DOHH2 (cell line): ENCODE data around the gene SLC2A3.
"Not testable (repeated sequence)": the region's sequence is repeated elsewhere in the genome, so short reads cannot be mapped to it uniquely, and the experiment has no call there.

Experiments
- H3F3A ChIP-seq: fragments of 200-600 bp; sonication (generic), shearing (Covaris generic); 2 replicates; pipeline ENCODE4 v1.6.0; 2016; ENCODE audit warnings: antibody characterized with exemption, mild to moderate bottlenecking; ENCODE audit not compliant: control insufficient read depth, insufficient read depth
- H3K27ac ChIP-seq: fragments of 200-600 bp; sonication (generic); 2 replicates; pipeline ENCODE4 v1.5.1; 2014; ENCODE audit warnings: low read depth, mild to moderate bottlenecking, low read length, moderate library complexity
- H3K27me3 ChIP-seq: fragments of 200-600 bp; sonication (generic); 2 replicates; pipeline ENCODE4 v1.6.1; 2014; ENCODE audit warnings: mild to moderate bottlenecking, low read length, mixed read lengths; ENCODE audit not compliant: control insufficient read depth
- H3K36me3 ChIP-seq: fragments of 200-600 bp; sonication (generic); 2 replicates; pipeline ENCODE4 v1.6.1; 2014; ENCODE audit warnings: mild to moderate bottlenecking, low read length, moderate library complexity, mixed read lengths; ENCODE audit not compliant: control insufficient read depth
- H3K4me1 ChIP-seq: fragments of 200-600 bp; sonication (generic); 2 replicates; pipeline ENCODE4 v1.6.1; 2014; ENCODE audit warnings: mild to moderate bottlenecking, low read length, mixed read lengths; ENCODE audit not compliant: control insufficient read depth
- H3K4me2 ChIP-seq: fragments of 200-600 bp; sonication (generic); 2 replicates; pipeline ENCODE4 v1.6.0; 2014; ENCODE audit warnings: mild to moderate bottlenecking, low read length, moderate library complexity
- H3K4me3 ChIP-seq: fragments of 200-600 bp; sonication (generic); 2 replicates; pipeline ENCODE4 v1.5.1; 2014; ENCODE audit warnings: mild to moderate bottlenecking, low read length, mixed read lengths
- H3K79me2 ChIP-seq: fragments of 200-600 bp; sonication (generic); 2 replicates; pipeline ENCODE4 v1.6.1; 2014; ENCODE audit warnings: mild to moderate bottlenecking, low read length, mixed read lengths; ENCODE audit not compliant: control insufficient read depth
- H3K9me2 ChIP-seq: fragments of 200-600 bp; sonication (generic); replicated peaks from 2 replicates; pipeline ENCODE4 v1.6.1; 2014; ENCODE audit warnings: mild to moderate bottlenecking, low read length, mixed read lengths; ENCODE audit not compliant: control insufficient read depth
- H3K9me3 ChIP-seq: fragments of 200-600 bp; sonication (generic); 2 replicates; pipeline ENCODE4 v1.6.1; 2014; ENCODE audit warnings: antibody characterized with exemption, low read length, mixed read lengths; ENCODE audit not compliant: control insufficient read depth, insufficient read depth
- H4K20me1 ChIP-seq: fragments of 200-600 bp; sonication (generic); 2 replicates; pipeline ENCODE4 v1.6.0; 2014; ENCODE audit warnings: low read depth, mild to moderate bottlenecking, antibody characterized with exemption, low read length, moderate library complexity; ENCODE audit not compliant: control insufficient read depth, insufficient read depth
- CTCF ChIP-seq: fragments of 200-600 bp; sonication (generic); IDR thresholded peaks from one replicate; pipeline ENCODE4 v1.5.1; 2014; ENCODE audit warnings: antibody characterized with exemption, mild to moderate bottlenecking, low read depth, low read length; ENCODE audit not compliant: poor library complexity, severe bottlenecking
- EZH2phosphoT487 ChIP-seq: fragments of 200-600 bp; sonication (generic); IDR thresholded peaks from 2 replicates; pipeline ENCODE4 v1.6.1; 2017; ENCODE audit warnings: borderline replicate concordance, mild to moderate bottlenecking, antibody characterized with exemption, low read length, moderate library complexity, mixed read lengths

Gene SLC2A3

DNA sequence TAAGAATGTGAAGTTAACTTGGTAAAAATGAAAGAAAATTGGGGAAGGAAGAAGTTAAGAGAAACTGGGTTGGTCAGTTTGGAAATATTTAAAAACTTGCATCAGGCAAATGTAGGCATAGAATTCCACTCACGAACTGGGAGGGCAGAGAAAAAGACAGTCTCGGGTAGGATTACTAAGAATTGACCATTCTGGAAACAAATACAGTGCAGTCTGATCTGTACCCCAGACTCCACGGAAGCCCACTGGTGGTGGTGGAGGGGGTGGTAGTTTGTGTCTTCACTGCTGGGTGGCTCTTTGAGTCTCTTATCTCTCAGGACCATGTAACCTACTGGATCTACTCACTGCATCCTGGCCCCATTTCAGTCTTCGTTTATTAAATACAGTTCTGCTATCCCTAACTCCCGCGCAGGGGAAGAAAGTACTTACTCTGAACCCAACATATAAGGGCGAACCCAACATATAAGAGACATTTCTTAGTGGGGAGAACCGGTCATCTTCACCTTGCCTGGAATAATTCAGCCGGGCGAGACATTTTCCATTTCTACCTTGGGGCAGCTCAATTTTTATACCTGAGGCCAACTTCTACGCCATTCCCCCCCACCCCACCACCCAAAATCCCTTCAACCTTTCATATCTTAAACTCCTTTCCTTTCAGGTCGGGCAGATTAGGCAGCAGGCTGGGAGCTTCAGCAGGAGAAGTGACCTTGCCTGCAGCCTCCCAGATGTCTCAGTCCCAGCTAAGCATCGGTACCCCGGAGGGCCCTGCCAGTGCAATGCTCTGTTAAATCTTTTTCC lies 1.7 kb downstream of the SLC2A3 start:
- Histone ChIP-seq H3K9me2 (no peaks in the 10 kb centered on the region), H3K4me2 (peak overlapping the region; percentile 70), H3K4me1 (peaks cover 34% of the 10 kb centered on the region), H3K79me2 (0 out of 2 replicates have a peak, but pooled peaks cover 3% of the 10 kb centered on the region), H3K36me3 (no peaks in the 10 kb centered on the region), H4K20me1 (no peaks in the 10 kb centered on the region), H3K4me3 (peak overlapping the region; percentile 63), H3K9me3 (no peaks in the 10 kb centered on the region), H3F3A (no peaks in the 10 kb centered on the region; the same call in 1 of the 2 replicates), H3K27ac (no peak overlapping the region), H3K27me3 (no peaks in the 10 kb centered on the region)
- TF ChIP-seq EZH2phosphoT487 (no peak), CTCF (no peak)

GRCh38 chr12:7933255-7933726 lies 2.7 kb downstream of the SLC2A3 start:
- Histone ChIP-seq H4K20me1 (no peaks in the 10 kb centered on the region), H3F3A (no peaks in the 10 kb centered on the region; the same call in 1 of the 2 replicates), H3K4me2 (peak overlapping the region; percentile 70), H3K79me2 (0 out of 2 replicates have a peak, but pooled peaks cover 3% of the 10 kb centered on the region), H3K36me3 (no peaks in the 10 kb centered on the region), H3K9me3 (no peaks in the 10 kb centered on the region), H3K4me3 (peak overlapping the region; percentile 63), H3K4me1 (peaks cover 34% of the 10 kb centered on the region), H3K27me3 (no peaks in the 10 kb centered on the region), H3K27ac (peak overlapping the region; percentile 15; the same call in 1 of the 2 replicates), H3K9me2 (no peaks in the 10 kb centered on the region)
- peak; percentile 84 for TF ChIP-seq CTCF
- TF ChIP-seq EZH2phosphoT487, result no peak

DNA sequence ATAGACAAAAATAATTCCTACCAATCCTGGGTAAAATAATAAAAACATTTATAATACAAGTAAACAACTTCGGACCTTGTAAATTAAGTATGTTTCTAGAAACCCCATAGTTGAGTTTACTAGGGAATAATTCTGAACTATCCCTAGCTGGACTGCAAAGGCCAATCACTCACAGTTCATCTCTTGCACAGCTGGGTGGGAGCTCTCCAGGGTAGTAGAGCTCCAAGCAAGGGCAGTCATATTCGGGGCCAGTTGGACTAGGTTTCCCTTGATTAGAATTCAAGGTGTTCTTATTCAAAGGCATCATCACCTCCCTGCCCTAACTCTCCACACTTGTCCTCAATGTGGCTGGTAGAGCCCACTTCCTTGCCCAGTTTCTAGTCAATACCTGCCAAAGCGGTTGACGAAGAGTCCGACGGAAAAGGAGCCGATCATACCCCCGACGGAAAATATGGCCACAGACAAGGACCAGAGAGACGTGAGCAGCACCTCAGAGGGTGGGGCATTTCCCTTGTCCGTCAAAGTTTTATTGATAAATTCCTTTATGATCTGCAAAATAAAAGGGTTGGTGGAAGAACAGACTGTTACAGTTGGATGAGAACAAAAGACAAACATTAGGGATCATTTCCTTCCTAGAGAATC lies 3.3 kb downstream of the SLC2A3 start:
- H3K4me3 ChIP-seq, H3K27me3 ChIP-seq, H3F3A ChIP-seq, H3K79me2 ChIP-seq, H3K9me3 ChIP-seq, H3K27ac ChIP-seq, H3K36me3 ChIP-seq, H3K9me2 ChIP-seq, H4K20me1 ChIP-seq: not testable (repeated sequence)
- H3K4me2 ChIP-seq, result peak overlapping the region; percentile 70; the same call in 1 of the 2 replicates
- peaks cover 31% of the 10 kb centered on the region for H3K4me1 ChIP-seq
